Mesenchymal stem cell (in vitro differentiated cells and primary cell): ENCODE data around the gene NDOR1.
A peak's percentile ranks its signal among the peaks of the same experiment; 100 is the strongest.

Source experiments
- DNase-seq: peaks from one replicate; pipeline ENCODE4 v3.0.0-alpha.2; 2013
- H2AFZ ChIP-seq: one replicate; pipeline ENCODE4 v1.6.1; 2013; ENCODE audit warnings: low read depth, mild to moderate bottlenecking, control low read depth, inconsistent platforms, low read length, moderate library complexity
- H2AK5ac ChIP-seq: 2 replicates; pipeline ENCODE4 v1.6.1; 2013; ENCODE audit warnings: low read length, moderate library complexity, mild to moderate bottlenecking, inconsistent platforms; ENCODE audit not compliant: severe bottlenecking
- H2BK120ac ChIP-seq: one replicate; pipeline ENCODE4 v1.6.1; 2013; ENCODE audit warnings: low read depth, mild to moderate bottlenecking, inconsistent platforms, low read length, moderate library complexity
- H2BK12ac ChIP-seq, 2 experiments: one replicate each; pipeline ENCODE4 v1.6.1; 2013; ENCODE audit warnings: inconsistent platforms in 2 of 2, low read length in 2 of 2, mild to moderate bottlenecking in 2 of 2, moderate library complexity in 2 of 2, control low read depth in 1 of 2
- H2BK15ac ChIP-seq: one replicate; pipeline ENCODE4 v1.6.1; 2013; ENCODE audit warnings: mild to moderate bottlenecking, low read depth, inconsistent platforms; ENCODE audit not compliant: poor library complexity, severe bottlenecking
- H2BK5ac ChIP-seq: 2 replicates; pipeline ENCODE4 v1.6.1; 2013; ENCODE audit warnings: low read depth, mild to moderate bottlenecking, low read length, control low read depth, inconsistent platforms; ENCODE audit not compliant: poor library complexity, severe bottlenecking
- H3K14ac ChIP-seq, 2 experiments: one replicate each; pipeline ENCODE4 v1.6.1; 2013; ENCODE audit warnings: inconsistent platforms in 2 of 2, low read length in 2 of 2, control low read depth in 1 of 2, mild to moderate bottlenecking in 1 of 2, moderate library complexity in 1 of 2
- H3K18ac ChIP-seq, 2 experiments: one replicate each; pipeline ENCODE4 v1.6.1; 2013; ENCODE audit warnings: inconsistent platforms in 2 of 2, low read length in 2 of 2, control low read depth in 1 of 2, low read depth in 1 of 2, mild to moderate bottlenecking in 1 of 2
- H3K23ac ChIP-seq, 2 experiments: one replicate each; pipeline ENCODE4 v1.6.1; 2013; ENCODE audit warnings: inconsistent platforms in 2 of 2, low read length in 2 of 2, mild to moderate bottlenecking in 2 of 2, moderate library complexity in 2 of 2, control low read depth in 1 of 2
- H3K27ac ChIP-seq: 2 replicates; pipeline ENCODE4 v1.5.1; 2013; ENCODE audit warnings: mild to moderate bottlenecking, moderate library complexity, low read length, control low read depth, inconsistent platforms; ENCODE audit not compliant: poor library complexity, severe bottlenecking
- H3K27me3 ChIP-seq, 2 experiments: 2 replicates each; pipeline versions ENCODE4 v1.6.1 to v1.7.0; 2013; ENCODE audit warnings: low read length in 2 of 2, mild to moderate bottlenecking in 2 of 2, moderate library complexity in 2 of 2, control low read depth in 1 of 2, inconsistent platforms in 1 of 2; ENCODE audit not compliant: control insufficient read depth in 1 of 2, insufficient read depth in 1 of 2
- H3K36me3 ChIP-seq, 2 experiments: 2 replicates each; pipeline versions ENCODE4 v1.6.1 to v1.7.0; 2013; ENCODE audit warnings: low read length in 2 of 2, control low read depth in 1 of 2, inconsistent platforms in 1 of 2, low read depth in 1 of 2, mild to moderate bottlenecking in 1 of 2; ENCODE audit not compliant: insufficient read depth in 2 of 2, control insufficient read depth in 1 of 2
- H3K4ac ChIP-seq, 2 experiments: one replicate each; pipeline ENCODE4 v1.6.1; 2013; ENCODE audit warnings: inconsistent platforms in 2 of 2, low read length in 2 of 2, mild to moderate bottlenecking in 2 of 2, moderate library complexity in 2 of 2, control low read depth in 1 of 2, low read depth in 1 of 2
- H3K4me1 ChIP-seq: 2 replicates; pipeline ENCODE4 v1.6.1; 2013; ENCODE audit warnings: low read depth, low read length, control low read depth; ENCODE audit not compliant: control insufficient read depth, insufficient read depth
- H3K4me2 ChIP-seq: 2 replicates; pipeline ENCODE4 v1.6.1; 2013; ENCODE audit warnings: low read length, mild to moderate bottlenecking, inconsistent platforms; ENCODE audit not compliant: poor library complexity, severe bottlenecking
- H3K4me3 ChIP-seq, 2 experiments: 2 replicates each; pipeline versions ENCODE4 v1.5.1 to v1.7.0; 2013; ENCODE audit warnings: low read length in 2 of 2, mild to moderate bottlenecking in 2 of 2, control low read depth in 1 of 2, low read depth in 1 of 2; ENCODE audit not compliant: insufficient read depth in 1 of 2
- H3K79me1 ChIP-seq: replicated peaks from 2 replicates; pipeline ENCODE4 v1.6.1; 2013; ENCODE audit warnings: mild to moderate bottlenecking, control low read depth, low read length, inconsistent platforms; ENCODE audit not compliant: poor library complexity, severe bottlenecking
- H3K9ac ChIP-seq: 2 replicates; pipeline ENCODE4 v1.7.0; 2013; ENCODE audit warnings: mild to moderate bottlenecking, low read length, moderate library complexity
- H3K9me3 ChIP-seq: 2 replicates; pipeline ENCODE4 v1.7.0; 2013; ENCODE audit warnings: mild to moderate bottlenecking, low read length; ENCODE audit not compliant: control insufficient read depth
- H4K8ac ChIP-seq: one replicate; pipeline ENCODE4 v1.6.1; 2013; ENCODE audit warnings: inconsistent platforms, mild to moderate bottlenecking, low read length, moderate library complexity
- H4K91ac ChIP-seq: one replicate; pipeline ENCODE4 v1.6.1; 2013; ENCODE audit warnings: mild to moderate bottlenecking, low read length, inconsistent platforms
- WGBS: methylation state at CpG from one replicate; pipeline ENCODE4 v1.1.7; 2013; ENCODE audit warnings: mixed read lengths; 5-methylcytosine and 5-hydroxymethylcytosine counted together

NDOR1 gene

DNA sequence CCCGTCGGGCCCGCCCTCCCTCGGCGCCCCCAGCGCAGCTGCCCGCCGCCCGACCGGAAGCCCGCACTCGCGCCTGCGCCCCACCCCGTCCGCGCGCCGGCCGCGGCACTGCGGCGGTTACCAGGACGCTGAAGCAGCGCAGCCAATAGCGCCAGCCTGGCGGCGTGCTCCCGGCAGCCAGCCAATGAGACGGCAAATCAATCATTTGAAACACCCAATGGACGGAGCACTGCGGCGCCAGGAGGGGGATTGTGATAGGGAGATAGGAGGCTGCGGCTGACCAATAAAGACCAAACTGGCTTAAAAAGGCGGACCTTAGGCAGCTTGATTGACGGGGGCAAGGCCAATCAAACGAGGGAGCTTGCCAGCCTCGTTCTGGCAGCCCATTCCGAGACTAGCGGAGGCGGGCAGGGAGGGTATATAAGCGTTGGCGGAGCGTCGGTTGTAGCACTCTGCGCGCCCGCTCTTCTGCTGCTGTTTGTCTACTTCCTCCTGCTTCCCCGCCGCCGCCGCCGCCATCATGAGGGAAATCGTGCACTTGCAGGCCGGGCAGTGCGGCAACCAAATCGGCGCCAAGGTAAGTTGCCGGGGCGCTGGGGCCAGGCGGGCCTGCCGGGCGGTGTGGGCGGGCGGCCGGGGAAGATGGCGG is 35.5 kb downstream of the NDOR1 start, which contains the start of gene TUBB4B:
TUBB4B (plus strand) TSS at position 447 of the 649 bp plus-strand sequence; CDS start at position 521, 74 bp downstream.
- peak within 1 kb of the TSS; percentile 80 to 100 for H3K18ac ChIP-seq
- H2BK12ac ChIP-seq: peak within 1 kb of the TSS in 1 of 2 experiments; percentile 94
- peak within 1 kb of the TSS; percentile 94 for H3K4me2 ChIP-seq
- under 1% methylated on average over 58 of the region's 67 CpGs for WGBS
- peak within 1 kb of the TSS; percentile 83 to 88 for H3K14ac ChIP-seq
- peaks cover 24 to 27% of the 10 kb centered on the region in 2 experiments for H3K36me3 ChIP-seq
- DNase-seq: peak; percentile 100
- peak within 1 kb of the TSS; percentile 86 for H4K8ac ChIP-seq
- H4K91ac ChIP-seq: peak within 1 kb of the TSS; percentile 83
- peak within 1 kb of the TSS; percentile 81 for H2BK120ac ChIP-seq
- H2AFZ ChIP-seq: peak within 1 kb of the TSS; percentile 20
- H3K4ac ChIP-seq: peak within 1 kb of the TSS; percentile 92 to 94
- H3K27ac ChIP-seq: peak within 1 kb of the TSS; percentile 86
- no peak within 1 kb of the TSS for H2AK5ac ChIP-seq
- H3K23ac ChIP-seq: peak within 1 kb of the TSS in 1 of 2 experiments; percentile 84
- peaks cover 58% of the 10 kb centered on the region for H3K4me1 ChIP-seq
- peak within 1 kb of the TSS; percentile 74 for H2BK5ac ChIP-seq
- H3K27me3 ChIP-seq: peaks cover 0 to 8% of the 10 kb centered on the region in 2 experiments
- peak within 1 kb of the TSS; percentile 84 to 85 for H3K4me3 ChIP-seq
- peak within 1 kb of the TSS; percentile 87 for H2BK15ac ChIP-seq
- H3K9me3 ChIP-seq: no peaks in the 10 kb centered on the region
- peak within 1 kb of the TSS; percentile 93 for H3K9ac ChIP-seq
- peaks cover 19% of the 10 kb centered on the region for H3K79me1 ChIP-seq

DNA sequence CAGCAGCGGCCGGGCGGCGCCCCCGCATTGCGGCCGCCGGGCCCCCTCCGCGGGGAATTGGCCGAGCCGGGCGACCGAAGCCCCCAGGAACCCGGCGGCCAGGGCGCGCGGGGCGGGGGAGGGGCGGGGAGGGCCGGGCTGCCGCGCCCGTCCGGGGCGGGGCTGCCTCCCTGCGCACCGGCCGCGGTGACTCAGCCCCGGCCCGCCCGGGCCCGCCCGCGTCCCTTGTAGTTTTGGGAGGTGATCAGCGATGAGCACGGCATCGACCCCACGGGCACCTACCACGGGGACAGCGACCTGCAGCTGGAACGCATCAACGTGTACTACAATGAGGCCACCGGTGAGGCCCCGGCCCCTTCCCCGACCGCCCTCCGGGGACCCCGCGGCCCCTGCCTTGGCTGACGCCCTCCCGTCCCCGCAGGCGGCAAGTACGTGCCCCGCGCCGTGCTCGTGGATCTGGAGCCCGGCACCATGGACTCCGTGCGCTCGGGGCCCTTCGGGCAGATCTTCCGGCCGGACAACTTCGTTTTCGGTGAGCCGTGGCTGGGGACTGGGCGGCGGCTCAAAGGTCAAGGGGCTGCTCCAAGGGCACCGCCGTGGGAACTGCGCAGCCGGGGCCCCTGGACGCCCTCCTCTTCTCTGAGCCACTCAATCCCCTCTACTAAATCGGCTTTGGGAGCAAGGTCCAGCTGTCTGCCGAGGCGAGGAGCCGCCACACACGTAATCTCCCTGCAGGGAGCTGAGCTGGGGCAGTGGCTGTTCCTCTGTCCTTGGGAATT is 36.2 kb downstream of the NDOR1 start:
- 1% methylated on average over 46 of the region's 83 CpGs for WGBS
- peak overlapping the region; percentile 12 for H3K27ac ChIP-seq
- peak overlapping the region; percentile 75 for H4K91ac ChIP-seq
- H4K8ac ChIP-seq: no peak overlapping the region
- DNase-seq: peak; percentile 17
- H3K4me2 ChIP-seq: peak overlapping the region; percentile 72
- peak overlapping the region; percentile 80 to 96 for H3K18ac ChIP-seq
- peak overlapping the region; percentile 84 to 85 for H3K4me3 ChIP-seq
- H3K4me1 ChIP-seq: peaks cover 55% of the 10 kb centered on the region
- H3K27me3 ChIP-seq: peaks cover 0 to 12% of the 10 kb centered on the region in 2 experiments
- no peaks in the 10 kb centered on the region for H3K9me3 ChIP-seq
- H2BK12ac ChIP-seq: no peak overlapping the region
- H3K9ac ChIP-seq: peak overlapping the region; percentile 89
- H2BK5ac ChIP-seq: peak overlapping the region; percentile 4
- H3K14ac ChIP-seq: peak overlapping the region in 1 of 2 experiments; percentile 85
- H3K4ac ChIP-seq: peak overlapping the region; percentile 64 to 92
- peak overlapping the region in 1 of 2 experiments; percentile 84 for H3K23ac ChIP-seq
- H3K36me3 ChIP-seq: peaks cover 24 to 27% of the 10 kb centered on the region in 2 experiments
- no peak overlapping the region for H2AFZ ChIP-seq
- no peak overlapping the region for H2AK5ac ChIP-seq
- no peak overlapping the region for H2BK15ac ChIP-seq
- H3K79me1 ChIP-seq: peaks cover 18% of the 10 kb centered on the region
- H2BK120ac ChIP-seq: peak overlapping the region; percentile 81

DNA sequence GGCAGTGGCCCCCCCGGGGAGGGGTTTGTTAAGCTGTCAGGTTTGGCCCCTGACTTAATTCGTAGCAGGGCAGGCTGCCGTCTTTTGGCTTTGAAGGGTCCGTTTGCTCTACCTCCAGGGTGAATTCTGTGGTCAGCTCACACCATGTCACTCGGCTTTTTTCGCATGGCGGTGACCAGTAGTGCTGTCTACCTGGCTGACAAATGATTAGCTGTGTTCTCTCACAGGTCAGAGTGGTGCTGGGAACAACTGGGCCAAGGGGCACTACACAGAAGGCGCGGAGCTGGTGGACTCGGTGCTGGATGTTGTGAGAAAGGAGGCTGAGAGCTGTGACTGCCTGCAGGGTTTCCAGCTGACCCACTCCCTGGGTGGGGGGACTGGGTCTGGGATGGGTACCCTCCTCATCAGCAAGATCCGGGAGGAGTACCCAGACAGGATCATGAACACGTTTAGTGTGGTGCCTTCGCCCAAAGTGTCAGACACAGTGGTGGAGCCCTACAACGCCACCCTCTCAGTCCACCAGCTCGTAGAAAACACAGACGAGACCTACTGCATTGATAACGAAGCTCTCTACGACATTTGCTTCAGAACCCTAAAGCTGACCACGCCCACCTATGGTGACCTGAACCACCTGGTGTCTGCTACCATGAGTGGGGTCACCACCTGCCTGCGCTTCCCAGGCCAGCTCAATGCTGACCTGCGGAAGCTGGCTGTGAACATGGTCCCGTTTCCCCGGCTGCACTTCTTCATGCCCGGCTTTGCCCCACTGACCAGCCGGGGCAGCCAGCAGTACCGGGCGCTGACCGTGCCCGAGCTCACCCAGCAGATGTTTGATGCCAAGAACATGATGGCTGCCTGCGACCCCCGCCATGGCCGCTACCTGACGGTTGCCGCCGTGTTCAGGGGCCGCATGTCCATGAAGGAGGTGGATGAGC is 37.0 kb downstream of the NDOR1 start:
- Histone ChIP-seq H2BK5ac (no peak overlapping the region), H3K18ac (no peak overlapping the region), H3K4me3 (peak overlapping the region; percentile 84 to 85), H3K4me1 (peaks cover 53% of the 10 kb centered on the region), H3K9me3 (no peaks in the 10 kb centered on the region), H2AFZ (no peak overlapping the region), H3K9ac (peak overlapping the region; percentile 89), H4K91ac (peak overlapping the region; percentile 54), H2BK15ac (no peak overlapping the region), H3K4me2 (peak overlapping the region; percentile 72), H3K27ac (no peak overlapping the region), H3K14ac (no peak overlapping the region), H3K36me3 (peaks cover 24 to 27% of the 10 kb centered on the region in 2 experiments), H3K4ac (peak overlapping the region in 1 of 2 experiments; percentile 22), H4K8ac (no peak overlapping the region), H2BK120ac (no peak overlapping the region), H3K79me1 (peaks cover 10% of the 10 kb centered on the region), H3K23ac (no peak overlapping the region), H3K27me3 (peaks cover 0 to 12% of the 10 kb centered on the region in 2 experiments), H2AK5ac (no peak overlapping the region), H2BK12ac (peak overlapping the region in 1 of 2 experiments; percentile 29)
- DNase-seq: no peak
- 79% methylated on average over 36 of the region's 36 CpGs for WGBS
